GM18858 (cell line): Measurements from ENCODE around the gene SPATA16.
"Not testable (repeated sequence)": the region's sequence is repeated elsewhere in the genome, so short reads cannot be mapped to it uniquely, and the experiment has no call there.

Source experiments
- ATAC-seq: cut with Tn5 transposase; IDR thresholded peaks from one replicate; pipeline ENCODE4 v1.9.1; 2021; ENCODE audit not compliant: unreplicated experiment

Gene SPATA16

GRCh38 chr3:173140986-173141385 is at the start of gene SPATA16:
TSS of gene SPATA16 (minus strand) at chr3:173141235. CDS start at chr3:173117731, 23,504 bp downstream.
- ATAC-seq = no peak

GRCh38 chr3:173183022-173183421 is 42.0 kb upstream of the SPATA16 start:
- ATAC-seq = not testable (repeated sequence)

GRCh38 chr3:173173652-173174051 is 32.6 kb upstream of the SPATA16 start:
- ATAC-seq = no peak

- ATAC-seq = not testable (repeated sequence)
Measured at GRCh38 chr3:173159139-173159538, 18.1 kb upstream of the SPATA16 start.

- ATAC-seq = not testable (repeated sequence)
Measured at GRCh38 chr3:173156533-173156932, 15.5 kb upstream of the SPATA16 start.

- ATAC-seq = no peak
Measured at GRCh38 chr3:173153631-173154030, 12.6 kb upstream of the SPATA16 start.

- ATAC-seq = no peak
Measured at GRCh38 chr3:173139420-173139819, 1.6 kb downstream of the SPATA16 start.

GRCh38 chr3:173138026-173138425 is 3.0 kb downstream of the SPATA16 start:
- ATAC-seq = no peak

GRCh38 chr3:173135059-173135458 is 6.0 kb downstream of the SPATA16 start:
- ATAC-seq = no peak

- no peak for ATAC-seq
Measured at GRCh38 chr3:173128633-173129032, 12.4 kb downstream of the SPATA16 start.

- ATAC-seq = no peak
Measured at GRCh38 chr3:173111321-173111720, 29.7 kb downstream of the SPATA16 start.

GRCh38 chr3:173109143-173109542 is 31.9 kb downstream of the SPATA16 start:
- ATAC-seq = no peak

GRCh38 chr3:173103469-173103868 is 37.6 kb downstream of the SPATA16 start:
- no peak for ATAC-seq

- ATAC-seq = no peak
Measured at GRCh38 chr3:173098959-173099358, 42.1 kb downstream of the SPATA16 start.

- ATAC-seq = no peak
Measured at GRCh38 chr3:173096994-173097785, 43.8 kb downstream of the SPATA16 start.

- ATAC-seq = no peak
Measured at GRCh38 chr3:173096140-173096539, 44.9 kb downstream of the SPATA16 start.

- no peak for ATAC-seq
Measured at GRCh38 chr3:173092038-173092437, 49.0 kb downstream of the SPATA16 start.

GRCh38 chr3:173090492-173090891 is 50.5 kb downstream of the SPATA16 start:
- ATAC-seq = no peak

GRCh38 chr3:173089283-173089682 is 51.8 kb downstream of the SPATA16 start:
- no peak for ATAC-seq

- no peak for ATAC-seq
Measured at GRCh38 chr3:173078525-173078924, 62.5 kb downstream of the SPATA16 start.

GRCh38 chr3:173066044-173067004 is 74.7 kb downstream of the SPATA16 start:
- ATAC-seq = no peak

GRCh38 chr3:173065543-173065981 is 75.5 kb downstream of the SPATA16 start:
- ATAC-seq = peak; percentile 38
